ENCODE results near the gene HERC2.
"Not testable (repeated sequence)": the region's sequence is repeated elsewhere in the genome, so short reads cannot be mapped to it uniquely, and the experiment has no call there.

Gene HERC2

GRCh38 chr15:28289694-28290463 lies 32.1 kb downstream of the HERC2 start:
- H3K9ac ChIP-seq = peak overlapping the region; percentile 9; the same call in 1 of the 2 replicates
- no peak for TF ChIP-seq Cebpa-rat (IDR thresholded peaks at IDR 0.05)
- H3K36me3 ChIP-seq = peaks cover 36% of the 10 kb centered on the region
- H3K4me2 ChIP-seq = peak overlapping the region; percentile 74
- peaks cover 7% of the 10 kb centered on the region; the same call in 1 of the 2 replicates for H4K20me1 ChIP-seq
- 0 out of 2 replicates have a peak overlapping the region, but pooled peaks have one; percentile 4 for H3K4me3 ChIP-seq
- H3K4me1 ChIP-seq = peaks cover 21% of the 10 kb centered on the region
- H3K9me3 ChIP-seq = peaks cover 6% of the 10 kb centered on the region; the same call in 1 of the 2 replicates
- H3K27ac ChIP-seq = no peak overlapping the region; the same call in 1 of the 2 replicates
- no peaks in the 10 kb centered on the region for H3K27me3 ChIP-seq

DNA sequence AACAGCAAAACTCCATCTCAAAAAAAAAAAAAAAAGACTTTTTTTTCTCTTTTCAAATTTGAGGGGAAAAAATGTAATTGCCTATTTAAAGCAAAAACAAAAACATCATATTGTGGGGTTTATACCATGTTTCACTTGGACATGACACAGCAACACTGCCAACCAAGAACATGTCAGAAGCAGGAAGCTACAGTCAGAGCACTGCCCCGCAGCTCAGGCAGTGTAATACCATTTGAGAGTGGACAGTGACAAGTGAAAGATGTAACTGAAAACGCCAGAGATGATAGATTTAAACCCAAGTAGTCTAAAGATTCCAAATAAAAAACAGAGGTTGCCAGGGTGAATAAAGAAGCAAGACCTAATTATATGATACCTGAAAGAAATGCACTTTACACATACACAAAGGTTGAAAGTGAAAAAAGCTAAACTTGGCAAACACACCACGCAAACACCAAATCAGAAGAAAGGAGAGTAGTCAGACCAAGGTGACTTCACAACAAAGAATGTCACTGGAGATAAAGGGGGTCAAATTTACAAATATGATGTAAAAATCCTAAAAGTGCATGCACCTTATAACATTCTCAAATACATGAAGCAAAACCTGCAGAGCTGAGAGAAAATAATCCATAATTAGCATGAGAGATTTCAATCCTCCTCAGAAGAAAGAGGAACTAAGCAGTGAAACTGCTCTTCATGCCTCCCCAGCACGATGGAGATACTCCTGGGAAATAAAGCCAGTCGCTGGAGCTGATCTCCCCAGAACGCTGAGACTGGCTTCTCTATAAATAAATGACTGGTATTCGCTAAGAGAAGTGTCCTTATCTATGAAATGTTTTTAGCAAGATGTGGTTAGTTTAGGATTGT lies 32.9 kb downstream of the HERC2 start:
- Histone ChIP-seq H3K4me1 (peaks cover 21% of the 10 kb centered on the region), H3K9ac (peak overlapping the region; percentile 17; the same call in 1 of the 2 replicates), H3K4me3 (0 out of 2 replicates have a peak overlapping the region, but pooled peaks have one; percentile 4), H3K36me3 (peaks cover 42% of the 10 kb centered on the region), H3K4me2 (peak overlapping the region; percentile 74)
- not testable (repeated sequence) for H3K9me3 ChIP-seq, H3K27ac ChIP-seq, H4K20me1 ChIP-seq, H3K27me3 ChIP-seq

GRCh38 chr15:28286659-28287058 lies 35.3 kb downstream of the HERC2 start:
- Histone ChIP-seq H3K9me3 (peaks cover 21% of the 10 kb centered on the region), H3K4me1 (peaks cover 21% of the 10 kb centered on the region), H3K36me3 (peaks cover 45% of the 10 kb centered on the region), H4K20me1 (peaks cover 11% of the 10 kb centered on the region; the same call in 1 of the 2 replicates)
- H3K9ac ChIP-seq, H3K4me2 ChIP-seq, H3K27me3 ChIP-seq, H3K27ac ChIP-seq, H3K4me3 ChIP-seq: not testable (repeated sequence)

DNA sequence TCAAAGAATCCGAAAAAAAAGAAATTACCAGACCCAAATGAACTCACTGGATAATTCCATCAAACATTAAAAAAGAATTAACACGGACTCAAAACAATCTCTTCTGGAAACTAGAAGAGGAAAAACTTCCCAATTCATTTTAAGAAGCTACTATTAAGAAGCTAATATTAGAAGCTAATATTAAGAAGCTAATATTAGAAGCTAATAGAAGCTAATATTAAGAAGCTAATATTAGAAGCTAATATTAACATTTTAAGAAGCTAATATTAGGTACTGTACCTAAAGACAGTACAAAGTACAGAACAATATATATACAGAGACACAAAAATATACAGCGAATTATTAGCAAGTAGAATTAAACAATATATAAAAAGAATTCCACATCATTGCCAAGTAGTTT lies 35.9 kb downstream of the HERC2 start:
- H3K4me3 ChIP-seq = no peak overlapping the region
- H3K9me3 ChIP-seq = peaks cover 19% of the 10 kb centered on the region
- no peak overlapping the region for H3K27ac ChIP-seq
- no peak overlapping the region for H3K9ac ChIP-seq
- H4K20me1 ChIP-seq = peaks cover 16% of the 10 kb centered on the region; the same call in 1 of the 2 replicates
- H3K4me2 ChIP-seq = no peak overlapping the region
- peaks cover 45% of the 10 kb centered on the region for H3K36me3 ChIP-seq
- H3K27me3 ChIP-seq = no peaks in the 10 kb centered on the region
- H3K4me1 ChIP-seq = peaks cover 21% of the 10 kb centered on the region
- TF ChIP-seq Cebpa-rat (IDR thresholded peaks at IDR 0.05) = no peak

- H3K4me3 ChIP-seq = no peak overlapping the region
- peaks cover 17% of the 10 kb centered on the region for H3K9me3 ChIP-seq
- no peak for TF ChIP-seq Cebpa-rat (IDR thresholded peaks at IDR 0.05)
- H3K4me1 ChIP-seq = peaks cover 28% of the 10 kb centered on the region
- peaks cover 9% of the 10 kb centered on the region; the same call in 1 of the 2 replicates for H4K20me1 ChIP-seq
- no peak overlapping the region for H3K27ac ChIP-seq
- H3K9ac ChIP-seq = no peak overlapping the region
- H3K36me3 ChIP-seq = peaks cover 49% of the 10 kb centered on the region
- H3K4me2 ChIP-seq = no peak overlapping the region
- H3K27me3 ChIP-seq = no peaks in the 10 kb centered on the region
Measured at GRCh38 chr15:28281876-28282275, 40.1 kb downstream of the HERC2 start.

DNA sequence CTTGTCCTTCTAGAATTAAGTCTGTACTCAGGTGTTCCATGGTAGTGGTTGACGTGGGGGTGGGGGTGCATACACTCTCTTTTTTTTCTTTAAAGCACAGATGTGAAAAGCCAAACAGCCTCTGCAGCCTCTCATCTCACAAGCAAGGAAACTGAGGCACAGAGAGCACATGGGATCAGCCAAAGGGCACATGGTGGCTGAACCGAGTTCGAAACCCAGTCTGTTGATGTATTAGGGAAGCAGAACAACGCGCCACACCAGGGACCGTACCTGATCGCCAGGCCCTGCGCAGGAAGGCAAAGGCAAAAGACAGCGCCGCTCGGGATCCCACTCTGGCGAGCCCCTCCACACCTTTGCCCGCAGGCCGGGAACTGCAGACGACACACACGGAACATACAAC lies 47.3 kb downstream of the HERC2 start:
- Histone ChIP-seq H3K4me2 (no peak overlapping the region), H3K4me1 (peaks cover 34% of the 10 kb centered on the region), H4K20me1 (0 out of 2 replicates have a peak, but pooled peaks cover 6% of the 10 kb centered on the region), H3K9me3 (no peaks in the 10 kb centered on the region), H3K27ac (no peak overlapping the region), H3K36me3 (peaks cover 76% of the 10 kb centered on the region), H3K27me3 (no peaks in the 10 kb centered on the region), H3K9ac (no peak overlapping the region), H3K4me3 (no peak overlapping the region)
- no peak for TF ChIP-seq Cebpa-rat (IDR thresholded peaks at IDR 0.05)

- Histone ChIP-seq H3K4me2 (no peak overlapping the region), H3K27me3 (no peaks in the 10 kb centered on the region), H3K9me3 (no peaks in the 10 kb centered on the region), H3K27ac (no peak overlapping the region), H3K36me3 (peaks cover 76% of the 10 kb centered on the region), H3K4me1 (peaks cover 28% of the 10 kb centered on the region), H4K20me1 (0 out of 2 replicates have a peak, but pooled peaks cover 6% of the 10 kb centered on the region), H3K4me3 (no peak overlapping the region), H3K9ac (no peak overlapping the region)
- TF ChIP-seq Cebpa-rat (IDR thresholded peaks at IDR 0.05) = no peak
Measured at GRCh38 chr15:28273873-28274610, 47.9 kb downstream of the HERC2 start.

DNA sequence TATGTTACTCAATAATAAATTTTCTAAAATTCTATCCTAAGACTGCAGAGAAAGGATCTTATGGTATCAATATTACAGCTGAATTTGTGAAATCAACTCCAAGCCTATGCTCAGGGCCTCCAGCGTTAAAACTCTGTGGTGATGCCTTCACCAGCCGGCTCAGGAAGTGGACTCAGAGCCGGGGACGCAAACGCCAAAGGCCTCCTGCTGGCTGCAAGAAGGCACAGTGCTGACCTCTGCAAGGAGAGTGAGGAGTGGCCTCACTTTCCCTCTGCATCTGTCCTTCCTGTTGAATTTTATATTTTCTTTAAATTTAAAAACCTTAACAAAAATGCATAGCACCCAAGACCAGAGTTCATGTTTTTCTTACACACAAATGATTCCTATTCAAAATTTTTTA lies 48.5 kb downstream of the HERC2 start:
- H3K36me3 ChIP-seq = peaks cover 80% of the 10 kb centered on the region
- H3K27me3 ChIP-seq = no peaks in the 10 kb centered on the region
- H3K4me2 ChIP-seq = no peak overlapping the region
- H3K9ac ChIP-seq = no peak overlapping the region
- no peaks in the 10 kb centered on the region for H3K9me3 ChIP-seq
- no peak for TF ChIP-seq Cebpa-rat (IDR thresholded peaks at IDR 0.05)
- peaks cover 22% of the 10 kb centered on the region for H3K4me1 ChIP-seq
- no peak overlapping the region for H3K4me3 ChIP-seq
- 0 out of 2 replicates have a peak, but pooled peaks cover 6% of the 10 kb centered on the region for H4K20me1 ChIP-seq
- H3K27ac ChIP-seq = no peak overlapping the region

GRCh38 chr15:28272587-28272986 lies 49.4 kb downstream of the HERC2 start:
- Histone ChIP-seq H3K4me2 (no peak overlapping the region), H3K27me3 (no peaks in the 10 kb centered on the region), H3K4me3 (no peak overlapping the region), H3K36me3 (peaks cover 86% of the 10 kb centered on the region), H3K27ac (no peak overlapping the region), H4K20me1 (0 out of 2 replicates have a peak, but pooled peaks cover 6% of the 10 kb centered on the region), H3K9me3 (no peaks in the 10 kb centered on the region), H3K4me1 (peaks cover 13% of the 10 kb centered on the region), H3K9ac (no peak overlapping the region)
- no peak for TF ChIP-seq Cebpa-rat (IDR thresholded peaks at IDR 0.05)
